HUES6 (cell line): ENCODE results near the gene KLHDC7B.

Experiments used
- H3K27ac ChIP-seq: 2 replicates; pipeline ENCODE4 v1.7.0; 2013; ENCODE audit warnings: low read depth, mild to moderate bottlenecking, low read length, inconsistent platforms
- H3K27me3 ChIP-seq: 2 replicates; pipeline ENCODE4 v1.6.1; 2013; ENCODE audit warnings: low read length; ENCODE audit not compliant: control insufficient read depth, insufficient read depth
- H3K36me3 ChIP-seq: 2 replicates; pipeline ENCODE4 v1.6.1; 2013; ENCODE audit warnings: low read length; ENCODE audit not compliant: control insufficient read depth, insufficient read depth
- H3K4me1 ChIP-seq: 2 replicates; pipeline ENCODE4 v1.6.1; 2013; ENCODE audit warnings: low read length; ENCODE audit not compliant: control insufficient read depth, insufficient read depth
- H3K4me3 ChIP-seq: 2 replicates; pipeline ENCODE4 v1.5.1; 2013; ENCODE audit warnings: low read depth, low read length
- H3K9ac ChIP-seq: one replicate; pipeline ENCODE4 v1.6.1; 2013; ENCODE audit warnings: mild to moderate bottlenecking, low read length
- H3K9me3 ChIP-seq: 2 replicates; pipeline ENCODE4 v1.6.1; 2013; ENCODE audit warnings: low read depth, low read length; ENCODE audit not compliant: control insufficient read depth, insufficient read depth

The KLHDC7B gene

GRCh38 chr22:50545522-50546325 is at the start of gene KLHDC7B:
KLHDC7B (plus strand) TSS chr22:50545899; CDS start chr22:50546244, 345 bp downstream.
- no peak within 1 kb of the TSS for H3K27ac ChIP-seq
- no peak within 1 kb of the TSS for H3K9ac ChIP-seq
- no peak within 1 kb of the TSS for H3K4me3 ChIP-seq
- no peaks in the 10 kb centered on the region for H3K4me1 ChIP-seq
- H3K27me3 ChIP-seq: peaks cover 22% of the 10 kb centered on the region
- no peaks in the 10 kb centered on the region for H3K9me3 ChIP-seq
- H3K36me3 ChIP-seq: no peaks in the 10 kb centered on the region

GRCh38 chr22:50497093-50497492 is 48.6 kb upstream of the KLHDC7B start:
- Histone ChIP-seq H3K9ac (no peak overlapping the region), H3K27ac (no peak overlapping the region), H3K4me3 (no peak overlapping the region), H3K36me3 (0 out of 2 replicates have a peak, but pooled peaks cover under 1% of the 10 kb centered on the region), H3K4me1 (peaks cover 6% of the 10 kb centered on the region; the same call in 1 of the 2 replicates), H3K27me3 (no peaks in the 10 kb centered on the region), H3K9me3 (no peaks in the 10 kb centered on the region)

- Histone ChIP-seq H3K9ac (peak overlapping the region; percentile 5), H3K4me1 (peaks cover 6% of the 10 kb centered on the region; the same call in 1 of the 2 replicates), H3K36me3 (peaks cover 7% of the 10 kb centered on the region), H3K27ac (no peak overlapping the region), H3K27me3 (no peaks in the 10 kb centered on the region), H3K9me3 (no peaks in the 10 kb centered on the region), H3K4me3 (peak overlapping the region; percentile 14; the same call in 1 of the 2 replicates)
Measured at GRCh38 chr22:50498322-50498890, 47.3 kb upstream of the KLHDC7B start.

GRCh38 chr22:50500452-50500851 is 45.2 kb upstream of the KLHDC7B start:
- H3K27ac ChIP-seq: no peak overlapping the region
- H3K9ac ChIP-seq: no peak overlapping the region
- no peaks in the 10 kb centered on the region for H3K27me3 ChIP-seq
- H3K36me3 ChIP-seq: peaks cover 16% of the 10 kb centered on the region
- no peaks in the 10 kb centered on the region for H3K9me3 ChIP-seq
- peaks cover 6% of the 10 kb centered on the region; the same call in 1 of the 2 replicates for H3K4me1 ChIP-seq
- H3K4me3 ChIP-seq: no peak overlapping the region

GRCh38 chr22:50502096-50502495 is 43.6 kb upstream of the KLHDC7B start:
- Histone ChIP-seq H3K4me3 (no peak overlapping the region), H3K36me3 (peaks cover 21% of the 10 kb centered on the region), H3K9ac (no peak overlapping the region), H3K4me1 (peaks cover 19% of the 10 kb centered on the region), H3K9me3 (no peaks in the 10 kb centered on the region), H3K27ac (no peak overlapping the region), H3K27me3 (no peaks in the 10 kb centered on the region)

GRCh38 chr22:50502628-50503474 is 42.8 kb upstream of the KLHDC7B start:
- Histone ChIP-seq H3K9me3 (no peaks in the 10 kb centered on the region), H3K36me3 (peaks cover 21% of the 10 kb centered on the region), H3K9ac (no peak overlapping the region), H3K27me3 (no peaks in the 10 kb centered on the region), H3K27ac (no peak overlapping the region), H3K4me1 (peaks cover 19% of the 10 kb centered on the region), H3K4me3 (no peak overlapping the region)

- peaks cover 15% of the 10 kb centered on the region for H3K4me1 ChIP-seq
- peaks cover 22% of the 10 kb centered on the region for H3K36me3 ChIP-seq
- no peaks in the 10 kb centered on the region for H3K9me3 ChIP-seq
- no peak overlapping the region for H3K9ac ChIP-seq
- H3K27ac ChIP-seq: no peak overlapping the region
- no peak overlapping the region for H3K4me3 ChIP-seq
- H3K27me3 ChIP-seq: no peaks in the 10 kb centered on the region
Measured at GRCh38 chr22:50503475-50504145, 42.1 kb upstream of the KLHDC7B start.

- H3K27ac ChIP-seq: no peak overlapping the region
- no peaks in the 10 kb centered on the region for H3K27me3 ChIP-seq
- H3K4me1 ChIP-seq: peaks cover 17% of the 10 kb centered on the region
- H3K9me3 ChIP-seq: no peaks in the 10 kb centered on the region
- H3K36me3 ChIP-seq: peaks cover 22% of the 10 kb centered on the region
- H3K4me3 ChIP-seq: no peak overlapping the region
- no peak overlapping the region for H3K9ac ChIP-seq
Measured at GRCh38 chr22:50504369-50505211, 41.1 kb upstream of the KLHDC7B start.

GRCh38 chr22:50505276-50505775 is 40.4 kb upstream of the KLHDC7B start:
- Histone ChIP-seq H3K4me1 (peaks cover 17% of the 10 kb centered on the region), H3K27me3 (no peaks in the 10 kb centered on the region), H3K9me3 (no peaks in the 10 kb centered on the region), H3K36me3 (peaks cover 22% of the 10 kb centered on the region), H3K4me3 (no peak overlapping the region), H3K27ac (no peak overlapping the region), H3K9ac (no peak overlapping the region)
